Mammary epithelial cell (primary cell): Measurements from ENCODE around the gene SLC44A1.

Experiments
- EZH2 ChIP-seq: IDR thresholded peaks from 2 replicates; pipeline ENCODE4 v1.6.1; 2012; ENCODE audit warnings: low read length, inconsistent platforms, borderline replicate concordance
- TF ChIP-seq, protein P1 (sequence below), 2 donors: IDR thresholded peaks in 1 of 2; conservative IDR thresholded peaks in 1 of 2; 2 replicates each; pipeline ENCODE4 v1.5.1; 2011 to 2012; ENCODE audit warnings: inconsistent platforms in 2 of 2, low read length in 2 of 2, mild to moderate bottlenecking in 2 of 2, control low read depth in 1 of 2, low read depth in 1 of 2; ENCODE audit not compliant: insufficient read depth in 1 of 2; ENCODE audit errors: extremely low read depth in 1 of 2

DNA sequence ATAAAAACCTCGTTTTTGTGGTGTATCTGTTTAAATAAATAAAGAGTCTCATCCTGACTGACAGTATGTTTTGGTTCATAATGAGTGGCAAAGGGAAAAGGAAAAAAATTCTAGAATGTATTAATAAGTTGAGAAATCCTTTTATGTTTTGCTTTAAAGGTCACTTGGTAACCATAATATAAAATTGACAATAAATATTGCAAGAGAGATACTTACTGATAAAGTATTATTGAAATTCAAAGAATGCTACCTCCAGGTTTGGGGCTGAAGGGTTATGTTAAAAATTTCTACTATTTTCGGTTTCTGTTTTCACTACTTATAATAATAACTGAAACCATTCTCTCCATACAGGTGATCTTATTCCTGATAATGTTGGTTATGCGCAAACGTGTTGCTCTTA is 118.0 kb downstream of the SLC44A1 start:
- no peak for TF ChIP-seq EZH2
- TF ChIP-seq, protein P1, sequence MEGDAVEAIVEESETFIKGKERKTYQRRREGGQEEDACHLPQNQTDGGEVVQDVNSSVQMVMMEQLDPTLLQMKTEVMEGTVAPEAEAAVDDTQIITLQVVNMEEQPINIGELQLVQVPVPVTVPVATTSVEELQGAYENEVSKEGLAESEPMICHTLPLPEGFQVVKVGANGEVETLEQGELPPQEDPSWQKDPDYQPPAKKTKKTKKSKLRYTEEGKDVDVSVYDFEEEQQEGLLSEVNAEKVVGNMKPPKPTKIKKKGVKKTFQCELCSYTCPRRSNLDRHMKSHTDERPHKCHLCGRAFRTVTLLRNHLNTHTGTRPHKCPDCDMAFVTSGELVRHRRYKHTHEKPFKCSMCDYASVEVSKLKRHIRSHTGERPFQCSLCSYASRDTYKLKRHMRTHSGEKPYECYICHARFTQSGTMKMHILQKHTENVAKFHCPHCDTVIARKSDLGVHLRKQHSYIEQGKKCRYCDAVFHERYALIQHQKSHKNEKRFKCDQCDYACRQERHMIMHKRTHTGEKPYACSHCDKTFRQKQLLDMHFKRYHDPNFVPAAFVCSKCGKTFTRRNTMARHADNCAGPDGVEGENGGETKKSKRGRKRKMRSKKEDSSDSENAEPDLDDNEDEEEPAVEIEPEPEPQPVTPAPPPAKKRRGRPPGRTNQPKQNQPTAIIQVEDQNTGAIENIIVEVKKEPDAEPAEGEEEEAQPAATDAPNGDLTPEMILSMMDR (conservative IDR thresholded peaks at IDR 0.05 in 1 of 2, IDR thresholded peaks at IDR 0.05 in 1 of 2; ENCODE audit: extremely low read depth in 1 of 2, insufficient read depth in 1 of 2, low read depth in 1 of 2, low read length in 2 of 2): no peak
